Measurements from ENCODE around the gene ZSWIM2. TPM values are rescaled to one million over a fixed set of nuclear protein-coding genes. Genes with fewer than 3 reads are reported as not detected.

Gene ZSWIM2
- polyA plus RNA-seq, 1 of the 3 experiments (the other 2 are of a cell fraction), result 0.05 TPM

DNA sequence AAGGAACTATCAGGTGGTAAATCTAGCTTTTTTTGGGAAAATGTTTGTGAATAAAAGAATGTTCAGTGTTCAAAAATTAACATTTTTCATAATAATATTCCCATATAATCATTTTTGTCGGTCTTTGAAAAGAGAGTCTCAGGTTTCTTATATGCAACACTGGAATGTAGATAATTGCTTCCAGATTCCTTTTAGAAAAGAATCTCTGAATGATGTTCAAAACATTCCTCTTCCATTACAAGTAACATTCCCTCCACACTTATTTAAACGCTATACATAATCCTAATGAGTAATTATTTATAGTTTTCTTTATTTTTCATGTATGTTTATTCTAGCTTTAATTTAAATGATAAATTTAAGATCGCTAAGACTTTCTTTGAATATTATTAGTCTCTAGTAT lies 7.0 kb downstream of the ZSWIM2 start:
- H3K9ac ChIP-seq, result no peak overlapping the region
- peaks cover 0 to 10% of the 10 kb centered on the region in 2 experiments; a peak in 2 of 4 replicates for H3K4me1 ChIP-seq (ENCODE audit: control insufficient read depth in 1 of 2, insufficient read depth in 2 of 2, low read depth in 1 of 2, low read length in 1 of 2)
- ChIA-PET POLR2A (no interaction called here), CTCF (interaction anchor here (0.9 kb wide), 1 partner anchor 633 kb away, joined by 3 read pairs; no protein-coding TSS in a partner anchor)
- peak; percentile 97 for TF ChIP-seq TCF12 (IDR thresholded peaks at IDR 0.05)
- TF ChIP-seq MXI1 (IDR thresholded peaks at IDR 0.05; ENCODE audit: low read depth, low read length), result no peak
- TF ChIP-seq JUND (IDR thresholded peaks at IDR 0.05), result peak; percentile 43
- TF ChIP-seq, protein P1, sequence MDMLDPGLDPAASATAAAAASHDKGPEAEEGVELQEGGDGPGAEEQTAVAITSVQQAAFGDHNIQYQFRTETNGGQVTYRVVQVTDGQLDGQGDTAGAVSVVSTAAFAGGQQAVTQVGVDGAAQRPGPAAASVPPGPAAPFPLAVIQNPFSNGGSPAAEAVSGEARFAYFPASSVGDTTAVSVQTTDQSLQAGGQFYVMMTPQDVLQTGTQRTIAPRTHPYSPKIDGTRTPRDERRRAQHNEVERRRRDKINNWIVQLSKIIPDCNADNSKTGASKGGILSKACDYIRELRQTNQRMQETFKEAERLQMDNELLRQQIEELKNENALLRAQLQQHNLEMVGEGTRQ (IDR thresholded peaks at IDR 0.05; ENCODE audit: borderline replicate concordance, low read depth, low read length), result no peak
- TF ChIP-seq, protein P2, sequence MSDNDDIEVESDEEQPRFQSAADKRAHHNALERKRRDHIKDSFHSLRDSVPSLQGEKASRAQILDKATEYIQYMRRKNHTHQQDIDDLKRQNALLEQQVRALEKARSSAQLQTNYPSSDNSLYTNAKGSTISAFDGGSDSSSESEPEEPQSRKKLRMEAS (IDR thresholded peaks at IDR 0.05; ENCODE audit: low read depth), result no peak
- TF ChIP-seq RFX5 (IDR thresholded peaks at IDR 0.05; ENCODE audit: low read length), result no peak
- TF ChIP-seq FOSL2 (IDR thresholded peaks at IDR 0.05; ENCODE audit: borderline replicate concordance, low read depth), result peak; percentile 25; the same call in 1 of the 2 replicates
- TF ChIP-seq NFIC (IDR thresholded peaks at IDR 0.05; ENCODE audit: borderline replicate concordance), result no peak
- TF ChIP-seq GATA2 (CRISPR knock-in tag; IDR thresholded peaks at IDR 0.05), result no peak
- TF ChIP-seq, protein P3, sequence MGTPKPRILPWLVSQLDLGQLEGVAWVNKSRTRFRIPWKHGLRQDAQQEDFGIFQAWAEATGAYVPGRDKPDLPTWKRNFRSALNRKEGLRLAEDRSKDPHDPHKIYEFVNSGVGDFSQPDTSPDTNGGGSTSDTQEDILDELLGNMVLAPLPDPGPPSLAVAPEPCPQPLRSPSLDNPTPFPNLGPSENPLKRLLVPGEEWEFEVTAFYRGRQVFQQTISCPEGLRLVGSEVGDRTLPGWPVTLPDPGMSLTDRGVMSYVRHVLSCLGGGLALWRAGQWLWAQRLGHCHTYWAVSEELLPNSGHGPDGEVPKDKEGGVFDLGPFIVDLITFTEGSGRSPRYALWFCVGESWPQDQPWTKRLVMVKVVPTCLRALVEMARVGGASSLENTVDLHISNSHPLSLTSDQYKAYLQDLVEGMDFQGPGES (IDR thresholded peaks at IDR 0.05; ENCODE audit: low read depth, low read length), result no peak
- no peak for TF ChIP-seq RAD21 (IDR thresholded peaks at IDR 0.05; ENCODE audit: low read length)
- no peak for TF ChIP-seq GABPA (IDR thresholded peaks at IDR 0.05; ENCODE audit: low read depth)
- TF ChIP-seq, protein P4, sequence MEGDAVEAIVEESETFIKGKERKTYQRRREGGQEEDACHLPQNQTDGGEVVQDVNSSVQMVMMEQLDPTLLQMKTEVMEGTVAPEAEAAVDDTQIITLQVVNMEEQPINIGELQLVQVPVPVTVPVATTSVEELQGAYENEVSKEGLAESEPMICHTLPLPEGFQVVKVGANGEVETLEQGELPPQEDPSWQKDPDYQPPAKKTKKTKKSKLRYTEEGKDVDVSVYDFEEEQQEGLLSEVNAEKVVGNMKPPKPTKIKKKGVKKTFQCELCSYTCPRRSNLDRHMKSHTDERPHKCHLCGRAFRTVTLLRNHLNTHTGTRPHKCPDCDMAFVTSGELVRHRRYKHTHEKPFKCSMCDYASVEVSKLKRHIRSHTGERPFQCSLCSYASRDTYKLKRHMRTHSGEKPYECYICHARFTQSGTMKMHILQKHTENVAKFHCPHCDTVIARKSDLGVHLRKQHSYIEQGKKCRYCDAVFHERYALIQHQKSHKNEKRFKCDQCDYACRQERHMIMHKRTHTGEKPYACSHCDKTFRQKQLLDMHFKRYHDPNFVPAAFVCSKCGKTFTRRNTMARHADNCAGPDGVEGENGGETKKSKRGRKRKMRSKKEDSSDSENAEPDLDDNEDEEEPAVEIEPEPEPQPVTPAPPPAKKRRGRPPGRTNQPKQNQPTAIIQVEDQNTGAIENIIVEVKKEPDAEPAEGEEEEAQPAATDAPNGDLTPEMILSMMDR (IDR thresholded peaks at IDR 0.05), result no peak
- peak; percentile 82 for TF ChIP-seq TEAD4 (IDR thresholded peaks at IDR 0.05; ENCODE audit: borderline replicate concordance, insufficient read depth)
- no peak for TF ChIP-seq NRF1 (IDR thresholded peaks at IDR 0.05; ENCODE audit: low read depth, low read length)
- TF ChIP-seq FOXJ3 (CRISPR knock-in tag; IDR thresholded peaks at IDR 0.05), result no peak
- no peak for TF ChIP-seq RXRA (IDR thresholded peaks at IDR 0.05; ENCODE audit: borderline replicate concordance, low read depth)
- no peak for TF ChIP-seq SIN3A (IDR thresholded peaks at IDR 0.05; ENCODE audit: borderline replicate concordance, low read depth, low read length)
- no peak for TF ChIP-seq TAF1 (IDR thresholded peaks at IDR 0.05; ENCODE audit: borderline replicate concordance, low read depth, low read length)
- no peak for TF ChIP-seq SMC3 (IDR thresholded peaks at IDR 0.05; ENCODE audit: low read depth, low read length)
- TF ChIP-seq, protein P5, sequence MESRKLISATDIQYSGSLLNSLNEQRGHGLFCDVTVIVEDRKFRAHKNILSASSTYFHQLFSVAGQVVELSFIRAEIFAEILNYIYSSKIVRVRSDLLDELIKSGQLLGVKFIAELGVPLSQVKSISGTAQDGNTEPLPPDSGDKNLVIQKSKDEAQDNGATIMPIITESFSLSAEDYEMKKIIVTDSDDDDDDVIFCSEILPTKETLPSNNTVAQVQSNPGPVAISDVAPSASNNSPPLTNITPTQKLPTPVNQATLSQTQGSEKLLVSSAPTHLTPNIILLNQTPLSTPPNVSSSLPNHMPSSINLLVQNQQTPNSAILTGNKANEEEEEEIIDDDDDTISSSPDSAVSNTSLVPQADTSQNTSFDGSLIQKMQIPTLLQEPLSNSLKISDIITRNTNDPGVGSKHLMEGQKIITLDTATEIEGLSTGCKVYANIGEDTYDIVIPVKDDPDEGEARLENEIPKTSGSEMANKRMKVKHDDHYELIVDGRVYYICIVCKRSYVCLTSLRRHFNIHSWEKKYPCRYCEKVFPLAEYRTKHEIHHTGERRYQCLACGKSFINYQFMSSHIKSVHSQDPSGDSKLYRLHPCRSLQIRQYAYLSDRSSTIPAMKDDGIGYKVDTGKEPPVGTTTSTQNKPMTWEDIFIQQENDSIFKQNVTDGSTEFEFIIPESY (IDR thresholded peaks at IDR 0.05; ENCODE audit: borderline replicate concordance, low read depth), result no peak
- no peak for TF ChIP-seq YY1 (IDR thresholded peaks at IDR 0.05; ENCODE audit: low read depth)
- 0 out of 2 replicates have a peak, but pooled peaks have one; percentile 13 for TF ChIP-seq MEF2A (IDR thresholded peaks at IDR 0.05; ENCODE audit: borderline replicate concordance, low read depth)
- no peak for TF ChIP-seq CHD2 (IDR thresholded peaks at IDR 0.05; ENCODE audit: low read length, partially characterized antibody)
- TF ChIP-seq POLR2AphosphoS5 (IDR thresholded peaks at IDR 0.05; ENCODE audit: low read depth, low read length), result peak; percentile 28; the same call in 1 of the 2 replicates
- no peak for TF ChIP-seq RCOR1 (IDR thresholded peaks at IDR 0.05; ENCODE audit: low read length)
- TF ChIP-seq, protein P6, sequence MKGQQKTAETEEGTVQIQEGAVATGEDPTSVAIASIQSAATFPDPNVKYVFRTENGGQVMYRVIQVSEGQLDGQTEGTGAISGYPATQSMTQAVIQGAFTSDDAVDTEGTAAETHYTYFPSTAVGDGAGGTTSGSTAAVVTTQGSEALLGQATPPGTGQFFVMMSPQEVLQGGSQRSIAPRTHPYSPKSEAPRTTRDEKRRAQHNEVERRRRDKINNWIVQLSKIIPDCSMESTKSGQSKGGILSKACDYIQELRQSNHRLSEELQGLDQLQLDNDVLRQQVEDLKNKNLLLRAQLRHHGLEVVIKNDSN (IDR thresholded peaks at IDR 0.05; ENCODE audit: borderline replicate concordance, low read depth), result no peak
- TF ChIP-seq EP300 (IDR thresholded peaks at IDR 0.05; ENCODE audit: borderline replicate concordance in 1 of 2, low read depth in 1 of 2, low read length in 1 of 2), result peak in 1 of 2 experiments; percentile 73; a peak in 2 of 4 replicates
- peaks cover 4% of the 10 kb centered on the region for H3F3A ChIP-seq (replicated peaks; ENCODE audit: insufficient read depth)
- H3K9me2 ChIP-seq, result no peaks in the 10 kb centered on the region
- no peaks in the 10 kb centered on the region for H3K79me2 ChIP-seq (ENCODE audit: insufficient read depth)
- no peaks in the 10 kb centered on the region for H4K20me1 ChIP-seq (ENCODE audit: insufficient read depth)
- no peak for DNase-seq
- H3K27me3 ChIP-seq (ENCODE audit: insufficient read depth), result no peaks in the 10 kb centered on the region
- H2AFZ ChIP-seq (ENCODE audit: low read depth), result no peak overlapping the region
- H3K27ac ChIP-seq (ENCODE audit: low read depth in 2 of 2, low read length in 1 of 2), result peak overlapping the region in 1 of 2 experiments; percentile 5; a peak in 1 of 4 replicates
- H3K4me2 ChIP-seq, result 0 out of 2 replicates have a peak overlapping the region, but pooled peaks have one; percentile 0
- WGBS (ENCODE audit: low lambda C conversion rate), result 31% methylated on average over 3 of the region's 3 CpGs
- H3K9me3 ChIP-seq, result no peaks in the 10 kb centered on the region
- H3K36me3 ChIP-seq (replicated peaks in 1 of 2; ENCODE audit: control insufficient read depth in 1 of 2, insufficient read depth in 2 of 2, low read length in 1 of 2), result no peaks in the 10 kb centered on the region
- no peak overlapping the region for H3K4me3 ChIP-seq (ENCODE audit: low read depth in 2 of 2, low read length in 1 of 2)

Measured in SK-N-SH (cell line).